Fibroblast of pulmonary artery (primary cell): ENCODE data around the gene ANKRD2.

Experiments used
- DNase-seq: peaks from one replicate; pipeline ENCODE4 v3.0.0-alpha.2; 2010; ENCODE audit warnings: low read depth
- H3K4me3 ChIP-seq: replicated peaks from 2 replicates; pipeline ENCODE4 v1.5.1; 2011; ENCODE audit warnings: low read depth, mild to moderate bottlenecking, control low read depth, low read length, moderate library complexity
- CTCF ChIP-seq: IDR thresholded peaks from 2 replicates; pipeline ENCODE4 v1.5.1; 2011; ENCODE audit warnings: mild to moderate bottlenecking, control low read depth, low read length, inconsistent platforms; ENCODE audit errors: missing control alignments

ANKRD2 gene

DNA sequence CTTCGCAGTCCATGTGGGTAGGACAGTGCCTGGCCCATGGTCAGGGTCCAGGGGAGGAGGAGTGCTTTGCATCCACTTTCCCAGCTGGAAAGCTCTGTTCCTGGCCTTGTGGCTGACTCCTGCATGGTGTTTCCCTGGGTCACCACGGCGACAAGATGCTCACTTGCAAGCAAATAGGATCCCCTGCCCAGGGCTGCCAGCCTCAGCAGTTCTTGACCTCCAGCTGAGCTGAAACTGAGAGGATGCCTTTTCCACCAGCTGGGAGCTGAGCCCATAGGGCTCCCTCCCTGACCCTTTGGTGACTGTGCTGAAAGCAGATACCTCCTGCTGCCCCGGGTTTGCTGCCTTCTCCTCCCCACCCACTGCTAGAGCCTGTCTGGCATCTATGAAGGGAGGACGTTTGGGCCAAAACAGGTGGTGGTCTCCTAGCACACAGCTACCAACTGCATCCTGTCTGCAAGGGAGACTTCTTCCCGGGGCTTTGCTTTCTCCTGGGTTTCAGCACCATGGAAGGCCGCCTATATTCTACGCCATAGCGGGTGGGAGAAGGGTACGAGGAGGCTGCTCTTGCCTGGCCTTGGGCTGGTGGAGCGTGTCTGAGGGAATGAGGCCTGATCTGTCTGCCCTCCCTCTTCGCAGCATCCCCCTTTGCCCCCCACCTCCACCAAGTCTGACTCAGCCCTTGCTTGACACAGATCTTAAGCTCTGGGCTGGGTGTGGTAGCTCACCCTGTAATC, 39.5 kb upstream of the ANKRD2 start:
- TF ChIP-seq CTCF = no peak
- DNase-seq = no peak
- no peak overlapping the region for H3K4me3 ChIP-seq

DNA sequence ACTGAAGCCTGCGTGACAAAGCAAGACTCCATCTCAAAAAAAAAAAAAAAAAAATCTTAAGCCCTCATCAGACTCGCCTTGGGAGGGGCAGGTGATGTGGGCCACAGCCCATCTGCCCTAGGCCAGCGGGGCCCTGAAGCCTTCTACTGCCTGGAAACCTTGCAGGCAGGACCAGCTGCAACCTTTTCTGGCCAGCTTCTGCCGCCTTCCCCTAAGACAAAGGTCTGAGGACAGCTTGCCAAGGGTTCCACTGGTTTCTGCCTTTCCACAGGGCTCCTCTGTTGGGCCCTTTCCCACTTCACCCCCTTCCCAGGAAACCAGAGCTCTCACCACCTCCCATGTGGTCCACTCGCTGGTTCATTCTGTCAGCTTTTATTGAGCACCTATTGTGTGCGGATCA, 38.7 kb upstream of the ANKRD2 start:
- no peak overlapping the region for H3K4me3 ChIP-seq
- no peak for DNase-seq
- no peak for TF ChIP-seq CTCF

DNA sequence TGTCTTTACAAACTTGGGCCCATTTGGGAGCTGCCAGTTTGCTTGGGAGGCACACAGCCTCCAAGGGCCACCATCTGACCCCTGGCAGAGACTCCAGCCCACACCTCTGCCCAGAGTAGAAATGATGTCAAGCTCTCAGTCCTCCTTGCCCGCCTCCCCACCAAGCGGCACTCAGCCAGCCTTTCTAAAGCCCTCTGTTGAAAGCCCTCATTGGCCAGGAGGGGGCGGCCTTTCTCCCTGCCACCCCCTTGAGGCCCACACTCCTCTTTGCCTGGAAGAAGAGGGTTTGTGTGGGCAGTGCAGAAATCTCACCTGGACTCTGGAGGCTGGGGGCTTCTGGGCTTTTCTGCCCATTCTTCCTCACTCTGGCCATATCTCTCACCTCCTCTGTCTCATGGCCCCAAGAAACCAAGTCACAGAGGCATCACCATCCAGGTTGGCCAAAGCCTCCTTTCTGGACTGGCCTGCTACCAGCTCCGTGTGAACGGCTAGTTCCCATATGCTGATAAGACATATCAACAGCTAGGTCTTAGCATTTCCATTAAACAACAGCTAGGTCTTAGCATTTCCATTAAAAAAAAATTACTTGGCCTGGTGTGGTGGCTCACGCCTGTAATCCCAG, 37.7 kb upstream of the ANKRD2 start:
- TF ChIP-seq CTCF = peak; percentile 62
- H3K4me3 ChIP-seq = no peak overlapping the region
- peak; percentile 47 for DNase-seq

DNA sequence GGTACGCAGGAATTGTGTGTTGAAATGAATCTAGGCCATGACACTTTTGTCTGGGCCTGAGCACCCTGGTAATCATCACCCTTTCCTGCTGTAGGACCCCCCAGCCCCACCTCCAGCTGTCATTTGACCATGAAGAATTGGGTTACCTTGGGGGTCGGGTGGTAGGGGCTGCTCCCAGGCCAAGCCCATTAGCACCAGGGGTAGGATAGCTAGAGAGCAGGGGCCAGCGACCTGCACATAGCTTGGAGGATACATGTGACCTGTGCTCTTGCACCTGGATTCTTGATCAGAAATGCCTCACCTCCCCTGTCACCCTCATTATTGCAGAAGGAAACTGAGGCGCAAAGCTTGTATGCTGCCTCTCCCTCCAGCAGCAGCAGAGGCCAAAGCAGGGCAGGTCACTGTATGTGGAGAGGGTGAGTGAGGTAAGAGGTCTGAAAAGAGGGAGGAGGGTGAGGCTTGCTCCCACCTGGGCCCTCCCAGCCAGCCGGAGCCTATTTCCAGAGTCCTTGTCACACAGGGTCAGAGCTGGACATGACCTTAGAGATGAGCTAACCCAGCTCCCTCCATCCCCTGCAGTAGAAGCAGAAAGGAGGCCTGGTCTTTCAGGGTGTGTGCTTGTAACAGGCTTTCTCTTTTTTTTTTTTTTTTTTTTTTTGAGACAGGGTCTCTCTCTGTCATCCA, 35.3 kb upstream of the ANKRD2 start:
- no peak for TF ChIP-seq CTCF
- no peak for DNase-seq
- H3K4me3 ChIP-seq = no peak overlapping the region

DNA sequence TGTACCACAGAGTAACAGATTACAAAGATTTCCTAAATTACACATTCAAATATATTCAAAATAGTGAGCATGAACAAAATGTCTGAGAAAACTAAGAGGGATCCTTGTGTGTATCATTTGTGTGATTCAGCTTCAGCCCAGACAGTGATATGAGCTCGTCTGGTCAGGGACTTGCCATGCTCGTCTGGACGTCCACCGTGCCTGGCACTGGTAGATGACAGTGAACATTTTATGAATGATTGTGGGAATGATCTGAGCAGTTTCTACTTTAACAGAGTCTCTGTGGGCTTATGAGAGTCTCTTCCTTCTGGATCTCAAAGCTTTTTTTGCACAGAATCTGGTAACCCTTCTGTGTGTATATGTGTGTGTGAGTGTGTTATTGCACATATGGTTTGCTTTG, 34.2 kb upstream of the ANKRD2 start:
- peak; percentile 38 for DNase-seq
- H3K4me3 ChIP-seq = no peak overlapping the region
- TF ChIP-seq CTCF = no peak

GRCh38 chr10:97538839-97539238, 33.7 kb upstream of the ANKRD2 start:
- no peak overlapping the region for H3K4me3 ChIP-seq
- DNase-seq = no peak
- no peak for TF ChIP-seq CTCF
